ENCODE data around the gene CYP4V2. TPM values are rescaled to one million over a fixed set of nuclear protein-coding genes. Genes with fewer than 3 reads are reported as not detected.

Gene CYP4V2
- polyA plus RNA-seq, 12 donors, result 3.0 to 25.7 (median 5.6) TPM; not detected in 1

Other genes starting within 250 kb of the CYP4V2 start
- gene TLR3, start 122.4 kb upstream of the CYP4V2 start, polyA plus RNA-seq (ENCODE audit: insufficient read length in 12 of 12), result 1 to 10 TPM in 9 of 12 donors, under 1 TPM in 1, not detected in 2; 0.84 to 3.0 (median 1.6) TPM
- gene FAM149A, start 86.9 kb upstream of the CYP4V2 start, polyA plus RNA-seq (ENCODE audit: insufficient read length in 12 of 12), result 10 to 100 TPM in 1 of 12 donors, 1 to 10 TPM in 9, not detected in 2; 6.1 to 10.1 (median 8.6) TPM
- 1 to 10 TPM in 1 of 12 donors, under 1 TPM in 9, not detected in 2; 0.16 to 1.3 (median 0.30) TPM for gene KLKB1, start 35.9 kb downstream of the CYP4V2 start, polyA plus RNA-seq (ENCODE audit: insufficient read length in 12 of 12)
- gene F11, start 74.6 kb downstream of the CYP4V2 start, polyA plus RNA-seq (ENCODE audit: insufficient read length in 12 of 12), result under 1 TPM in 1 of 12 donors, not detected in 11; 0.97 TPM